HG02610 (cell line): ENCODE results near the gene PDGFD.

ENCODE experiments used
- ATAC-seq: cut with Tn5 transposase; IDR thresholded peaks from one replicate; pipeline ENCODE4 v1.9.1; 2021; ENCODE audit warnings: mild to moderate bottlenecking, moderate library complexity; ENCODE audit not compliant: unreplicated experiment

PDGFD gene

DNA sequence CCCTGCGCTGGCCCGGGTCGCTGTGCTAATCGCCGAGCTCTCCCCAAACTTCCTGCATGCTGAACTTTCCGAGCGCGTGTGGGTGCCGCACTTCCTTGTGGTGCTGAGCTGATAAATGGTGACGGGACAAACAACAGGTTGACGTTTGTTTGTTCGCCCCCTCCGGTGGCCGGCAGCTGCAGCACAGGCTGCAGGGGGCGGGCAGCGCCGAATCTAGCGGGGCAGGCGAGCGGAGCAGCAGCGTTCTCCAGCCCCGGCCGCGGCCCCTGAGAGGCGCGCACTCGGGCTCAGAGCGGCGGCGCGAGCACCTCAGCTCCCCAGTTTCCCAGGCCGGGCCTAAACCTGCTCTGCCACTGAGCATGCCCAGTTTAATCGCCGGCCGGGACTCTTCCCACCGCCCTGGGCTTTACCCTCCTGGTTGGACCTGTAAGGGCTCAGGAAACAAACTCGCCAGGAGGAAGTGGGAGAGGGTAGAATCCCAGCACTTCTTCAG lies at the start of gene PDGFD:
Gene PDGFD, minus strand, starts transcription at position 120 of the 493 bp plus-strand sequence.
- peak; percentile 84 for ATAC-seq

DNA sequence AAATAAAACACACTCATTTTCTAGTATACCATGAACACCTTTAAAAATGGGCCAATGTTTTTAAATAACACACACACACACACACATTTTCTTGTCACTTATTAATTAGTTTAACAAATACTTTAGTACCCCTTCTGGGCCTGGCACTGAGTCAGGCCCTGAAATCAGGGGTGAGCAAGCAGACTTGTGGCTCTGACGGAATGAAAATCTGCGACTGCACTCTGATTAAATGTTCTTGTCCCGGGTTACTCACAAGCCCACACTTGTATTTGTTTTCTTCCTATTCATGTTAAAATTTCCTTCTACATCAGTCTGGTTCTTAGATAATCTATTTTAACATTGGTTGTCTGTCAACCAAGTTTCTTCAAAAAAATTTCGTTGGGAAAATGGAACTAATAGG lies 43.0 kb upstream of the PDGFD start:
- ATAC-seq, result no peak

DNA sequence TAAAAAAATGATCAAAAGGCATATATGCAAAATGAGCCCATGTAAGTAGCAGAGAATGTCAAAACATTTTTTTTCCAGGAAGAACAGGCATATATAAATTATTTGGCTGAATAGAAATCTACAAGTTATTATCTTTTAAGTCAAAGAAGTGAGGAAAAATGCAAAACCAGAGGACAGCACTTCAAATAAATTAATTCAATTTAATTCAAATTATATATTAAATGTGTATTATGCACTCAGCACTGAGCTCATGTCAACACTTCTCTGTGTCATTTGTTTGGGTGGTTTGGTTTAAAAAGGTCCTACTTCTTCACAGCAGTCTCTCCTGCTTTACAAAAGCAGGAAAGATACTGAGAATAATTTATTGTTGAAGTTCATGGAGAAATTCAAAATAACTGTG lies 41.9 kb upstream of the PDGFD start:
- no peak for ATAC-seq

DNA sequence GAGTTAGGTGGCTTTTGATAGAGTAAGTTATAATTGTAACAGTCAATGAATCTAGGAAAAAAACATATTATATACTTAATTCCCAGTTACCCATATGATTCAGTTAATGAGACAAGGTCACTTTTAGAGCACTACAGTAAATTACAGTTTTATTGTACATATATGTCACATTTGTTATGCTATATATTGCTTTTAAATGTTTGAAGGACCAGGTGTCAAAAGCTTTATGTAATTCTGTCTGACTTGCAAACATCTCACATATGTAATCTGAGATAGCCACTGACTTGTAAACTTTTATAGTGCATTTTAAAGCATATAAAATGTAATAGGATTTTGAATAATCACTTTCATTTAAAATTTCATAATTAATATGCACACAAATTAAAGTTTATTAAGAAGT lies 36.7 kb upstream of the PDGFD start:
- no peak for ATAC-seq

DNA sequence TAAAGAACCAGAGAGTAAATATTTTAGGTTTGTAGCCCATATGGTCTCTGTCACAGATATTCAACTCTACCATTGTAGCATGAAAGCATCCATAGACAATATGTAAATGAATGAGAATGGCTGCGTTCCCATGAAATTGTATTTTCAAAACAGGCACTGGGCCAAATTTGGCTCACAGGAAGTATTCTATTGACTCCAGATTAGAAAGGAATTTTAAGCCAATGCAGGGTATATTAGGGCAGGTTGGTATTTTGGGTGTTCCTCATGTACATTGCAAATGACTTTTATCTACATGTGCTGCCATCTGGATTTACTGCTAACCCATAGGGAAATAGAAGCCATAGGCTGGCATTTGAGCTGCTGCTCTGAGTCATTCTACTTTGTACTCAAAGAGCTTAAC lies 35.1 kb upstream of the PDGFD start:
- no peak for ATAC-seq

DNA sequence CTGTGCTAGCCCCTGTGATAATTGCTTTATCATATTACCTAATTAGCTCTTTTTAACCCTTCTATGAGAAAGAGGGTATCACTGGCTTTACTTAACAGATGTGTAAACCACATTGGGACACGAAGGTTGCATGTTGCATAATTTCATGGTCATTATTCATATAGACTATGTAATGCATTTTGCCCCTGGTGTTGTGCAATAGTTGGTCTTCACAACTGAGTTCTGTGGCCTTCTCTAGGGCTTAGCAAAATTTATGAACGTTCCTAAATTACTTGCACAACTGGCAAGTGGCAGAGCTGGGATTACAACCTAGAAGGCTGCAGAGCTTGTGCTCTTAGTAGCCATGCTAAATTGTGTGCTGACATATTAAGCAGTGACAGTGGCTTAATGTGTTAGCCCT lies 34.6 kb upstream of the PDGFD start:
- ATAC-seq, result no peak

DNA sequence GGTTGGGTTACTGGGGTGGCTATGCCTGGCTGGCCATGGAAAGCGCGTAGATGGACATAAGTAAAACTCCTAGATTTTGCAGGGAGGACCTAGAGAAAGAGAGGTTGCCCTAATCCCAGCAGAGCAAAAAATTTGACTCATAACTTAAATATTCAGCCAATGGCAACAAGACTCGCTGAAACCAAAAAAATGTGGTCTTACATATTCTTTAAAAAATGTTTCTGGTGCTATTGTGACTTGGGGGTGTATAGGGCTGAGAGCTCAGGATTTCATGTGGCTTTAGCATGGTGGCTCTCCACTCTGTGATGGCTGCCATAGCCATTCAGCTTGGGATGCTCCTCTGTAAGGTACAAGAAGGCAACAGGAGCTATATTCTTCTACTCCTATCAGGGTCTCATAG lies 27.2 kb upstream of the PDGFD start:
- ATAC-seq, result no peak

DNA sequence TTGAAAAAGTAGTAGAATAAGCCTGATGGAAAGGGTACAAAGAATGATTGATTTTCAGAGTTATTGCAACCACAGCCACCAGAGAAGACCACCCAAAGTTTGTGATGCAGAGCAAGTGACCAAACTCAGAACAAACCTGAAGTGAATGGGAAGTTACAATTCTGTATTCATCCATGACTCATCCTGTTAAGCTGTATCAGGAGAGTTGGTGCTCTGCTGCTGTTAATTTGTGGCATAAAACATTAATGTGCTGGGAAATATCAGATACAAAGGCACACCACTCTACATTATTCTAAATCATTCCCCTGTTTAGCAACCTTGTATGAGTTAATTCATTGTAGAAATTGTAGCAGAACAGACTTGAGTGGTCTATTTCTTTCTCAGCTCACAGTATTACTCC lies 19.6 kb upstream of the PDGFD start:
- no peak for ATAC-seq

DNA sequence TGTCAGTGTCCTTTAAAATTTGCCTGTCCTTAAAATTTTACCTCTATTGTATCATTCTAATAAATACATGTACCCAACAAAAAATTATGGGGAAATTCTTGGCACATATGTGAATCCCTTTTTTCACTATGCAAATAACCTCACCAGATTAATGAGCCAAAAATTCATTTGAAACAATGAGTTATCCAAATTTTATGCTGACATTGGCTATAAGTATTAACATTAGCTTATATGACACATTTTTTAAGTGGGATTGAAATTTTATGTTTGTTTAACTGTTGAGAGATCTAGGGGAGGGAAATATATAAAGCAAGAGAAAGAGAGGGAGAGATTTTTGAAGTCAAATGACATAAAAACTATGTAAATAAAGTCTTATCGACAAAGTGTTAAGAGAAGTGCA lies 11.8 kb upstream of the PDGFD start:
- ATAC-seq, result no peak

DNA sequence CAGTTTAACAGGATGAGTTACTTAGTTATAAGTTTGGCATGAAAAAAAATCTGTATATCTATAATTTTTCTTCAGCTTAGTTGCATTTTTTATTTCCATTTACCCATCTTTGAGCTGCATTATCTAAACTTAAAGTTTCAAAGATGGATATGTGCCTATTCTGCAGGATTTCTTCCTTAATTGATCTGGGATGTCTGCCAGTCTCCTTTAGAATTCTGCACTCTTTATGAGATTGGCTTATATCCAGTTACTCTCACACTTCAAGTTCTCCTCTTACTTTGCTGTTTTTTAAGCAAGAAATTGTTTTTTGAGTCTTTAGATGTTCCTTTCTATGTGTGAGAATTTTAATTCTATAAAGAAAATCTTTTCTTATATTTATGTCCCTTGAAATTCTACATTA lies 5.1 kb upstream of the PDGFD start:
- no peak for ATAC-seq

DNA sequence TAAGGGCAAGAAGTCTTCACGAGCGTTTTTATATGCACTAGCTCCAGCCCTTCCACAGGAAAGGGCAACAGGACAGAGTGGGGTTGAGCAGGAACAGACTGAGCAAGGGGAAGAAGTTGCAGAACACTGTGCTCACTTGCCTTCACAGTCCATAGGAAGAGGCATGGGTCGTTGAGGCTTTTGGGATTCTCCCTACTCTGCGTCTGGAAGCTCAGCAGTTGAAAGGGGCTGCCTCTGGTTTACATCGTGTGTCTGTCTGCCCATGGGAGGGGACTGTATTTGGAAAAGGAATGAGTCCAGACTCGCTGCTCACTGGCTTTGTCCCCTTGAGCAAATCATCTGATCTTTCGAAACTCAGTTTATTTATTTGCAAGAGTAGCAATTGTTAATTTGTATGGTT lies 1.1 kb upstream of the PDGFD start:
- ATAC-seq, result no peak

DNA sequence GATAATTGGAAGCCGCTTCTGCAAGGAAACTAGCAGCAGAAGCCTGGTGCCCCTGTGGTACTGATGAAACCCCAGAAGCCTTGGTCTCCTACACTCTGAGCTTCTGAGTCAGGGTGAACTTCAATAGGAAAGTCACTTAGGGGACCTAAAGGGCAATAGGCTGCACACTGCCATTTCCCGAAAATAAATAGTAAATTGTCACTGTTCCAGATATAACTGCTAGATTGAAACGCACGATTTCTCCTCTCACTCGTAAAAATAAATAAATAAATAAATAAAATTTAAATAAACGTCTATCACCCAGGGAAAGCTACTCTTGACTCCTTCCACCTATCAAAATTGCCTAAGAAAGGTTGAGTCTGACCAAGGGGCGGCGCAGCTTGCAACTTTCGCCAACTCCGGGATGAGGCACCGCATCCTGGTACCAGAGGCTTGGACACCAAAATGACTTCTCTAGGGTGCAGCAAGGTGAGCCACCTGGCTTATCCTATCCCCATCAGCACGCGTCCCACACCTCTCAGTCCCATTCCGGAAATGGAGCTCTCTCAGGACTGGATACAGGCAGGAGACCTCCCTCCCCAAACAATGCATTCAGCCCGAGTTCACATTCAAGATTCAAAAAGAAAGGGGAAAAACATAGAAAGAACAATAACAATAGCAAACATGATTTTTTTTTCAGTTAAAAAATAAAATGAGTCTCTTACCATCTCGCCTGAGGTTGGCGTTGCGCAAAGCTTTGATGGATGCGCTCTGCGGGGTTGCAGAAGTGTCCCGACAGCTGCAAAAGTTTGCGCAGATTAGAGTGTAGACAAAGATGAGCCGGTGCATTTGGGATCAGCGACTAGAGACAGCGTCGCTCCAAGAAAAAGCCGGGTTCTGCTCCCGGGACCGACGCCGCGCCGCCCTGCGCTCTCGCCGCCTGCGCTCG lies 583 bp downstream of the PDGFD start:
- peak; percentile 18 for ATAC-seq

DNA sequence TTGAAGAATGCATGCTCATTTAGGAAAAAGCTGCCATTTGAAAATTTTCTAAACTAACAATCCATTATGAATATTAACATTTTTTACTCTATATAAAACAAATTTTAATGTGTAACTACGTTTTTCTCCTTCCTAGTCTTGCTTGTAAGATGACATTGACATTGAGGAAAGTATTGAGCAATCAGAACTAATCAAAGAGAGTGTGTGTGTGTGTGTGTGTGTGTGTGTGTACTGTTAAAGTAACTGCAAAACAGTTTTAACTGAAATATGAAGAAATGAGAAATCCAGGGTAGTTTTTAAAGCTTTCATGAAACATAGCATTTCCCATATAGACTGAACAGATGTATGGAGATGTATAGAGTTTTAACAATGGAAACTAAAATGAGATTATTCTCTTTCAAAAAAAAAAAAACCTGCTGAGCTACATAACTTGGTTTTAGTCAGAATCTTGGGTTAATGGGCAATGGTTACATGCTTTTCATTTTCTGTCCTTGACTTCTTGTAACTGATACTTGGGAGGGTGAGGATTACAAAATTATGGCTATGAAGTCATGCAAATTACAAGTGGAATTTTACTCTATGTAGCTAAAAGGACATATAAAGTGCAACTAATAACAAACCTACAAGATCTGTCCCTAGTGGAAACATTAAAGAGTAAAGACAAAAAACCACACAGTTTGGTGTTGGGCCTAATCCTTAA lies 2.0 kb downstream of the PDGFD start:
- no peak for ATAC-seq

DNA sequence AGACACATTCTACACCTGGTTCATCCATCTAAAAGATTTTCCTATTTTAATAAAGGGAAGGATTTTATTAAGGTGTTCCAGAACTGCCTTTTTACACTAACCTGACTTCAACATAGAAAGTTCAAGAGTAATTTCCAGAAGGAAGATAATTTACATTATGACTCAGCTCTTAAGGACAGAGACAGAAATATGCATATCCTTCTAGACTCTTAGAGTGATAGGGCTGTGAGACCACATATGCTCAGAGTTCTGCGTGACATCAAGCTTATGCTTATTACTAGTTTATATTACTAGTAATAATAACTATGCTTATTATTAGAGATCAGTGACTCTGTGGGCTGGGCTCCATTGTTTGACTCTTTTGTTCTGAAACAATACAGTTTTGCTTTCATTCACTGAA lies 4.6 kb downstream of the PDGFD start:
- no peak for ATAC-seq

DNA sequence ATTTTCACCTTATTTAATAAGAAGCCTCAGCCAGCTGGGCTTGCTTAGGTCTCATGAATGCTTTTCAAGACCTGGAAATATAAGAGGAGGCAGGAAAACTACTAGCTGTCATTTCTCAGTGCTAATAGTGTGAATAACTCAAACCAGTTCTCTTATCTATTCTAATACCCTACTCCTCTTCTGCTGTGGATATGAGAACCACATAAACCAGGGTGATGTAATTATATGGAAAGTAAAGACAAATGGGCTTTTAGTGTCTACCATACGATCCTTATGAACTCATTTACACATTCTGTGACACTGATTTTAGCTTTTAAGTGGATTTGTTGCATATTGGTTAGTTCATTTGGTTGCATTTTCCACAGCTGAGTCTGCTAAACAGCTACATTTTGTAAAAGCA lies 8.6 kb downstream of the PDGFD start:
- no peak for ATAC-seq

DNA sequence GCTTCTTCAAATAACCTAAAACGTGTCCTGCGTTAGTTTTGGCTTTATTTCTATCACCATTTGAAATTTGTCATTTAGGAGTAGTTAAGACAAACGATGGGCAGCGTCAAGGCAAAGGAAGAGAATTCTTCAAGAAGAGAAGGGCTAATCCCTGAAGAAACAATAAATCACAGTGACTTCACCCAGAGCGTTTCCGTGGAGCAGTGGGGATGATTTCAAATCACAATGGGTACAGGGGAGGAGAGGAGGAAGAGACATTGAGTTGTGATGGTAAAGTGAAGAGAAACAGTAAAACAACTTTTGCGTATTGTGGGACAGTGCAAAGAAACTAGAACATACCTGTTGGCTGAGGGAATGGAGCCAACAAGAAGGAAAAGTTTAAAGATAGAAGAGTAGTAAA lies 9.7 kb downstream of the PDGFD start:
- ATAC-seq, result no peak

DNA sequence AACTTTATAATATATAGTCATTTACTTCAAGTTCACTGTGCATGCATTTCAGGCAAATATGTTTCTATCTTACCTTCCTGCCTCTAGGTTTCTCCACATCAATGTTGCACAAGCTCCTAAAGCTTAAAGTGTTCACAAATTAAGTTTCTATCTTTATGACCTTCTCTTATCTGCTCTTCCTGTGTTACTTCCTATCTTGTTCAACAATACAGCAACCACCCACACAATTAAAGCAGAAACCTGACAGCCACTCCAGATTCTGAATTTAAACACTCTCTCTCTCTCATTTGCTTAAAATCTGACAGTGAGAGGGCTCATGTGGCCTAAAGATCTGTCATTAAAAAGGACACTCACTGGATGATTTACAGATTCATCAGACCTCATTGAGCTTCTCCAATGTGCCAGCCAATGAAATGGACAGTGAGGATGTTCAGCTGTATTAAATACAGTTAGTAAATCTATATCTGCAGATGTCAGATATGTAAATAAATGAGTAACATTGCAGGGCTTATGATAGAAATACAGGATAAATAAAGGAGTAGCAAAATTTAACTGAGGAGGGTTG lies 10.9 kb downstream of the PDGFD start:
- no peak for ATAC-seq

DNA sequence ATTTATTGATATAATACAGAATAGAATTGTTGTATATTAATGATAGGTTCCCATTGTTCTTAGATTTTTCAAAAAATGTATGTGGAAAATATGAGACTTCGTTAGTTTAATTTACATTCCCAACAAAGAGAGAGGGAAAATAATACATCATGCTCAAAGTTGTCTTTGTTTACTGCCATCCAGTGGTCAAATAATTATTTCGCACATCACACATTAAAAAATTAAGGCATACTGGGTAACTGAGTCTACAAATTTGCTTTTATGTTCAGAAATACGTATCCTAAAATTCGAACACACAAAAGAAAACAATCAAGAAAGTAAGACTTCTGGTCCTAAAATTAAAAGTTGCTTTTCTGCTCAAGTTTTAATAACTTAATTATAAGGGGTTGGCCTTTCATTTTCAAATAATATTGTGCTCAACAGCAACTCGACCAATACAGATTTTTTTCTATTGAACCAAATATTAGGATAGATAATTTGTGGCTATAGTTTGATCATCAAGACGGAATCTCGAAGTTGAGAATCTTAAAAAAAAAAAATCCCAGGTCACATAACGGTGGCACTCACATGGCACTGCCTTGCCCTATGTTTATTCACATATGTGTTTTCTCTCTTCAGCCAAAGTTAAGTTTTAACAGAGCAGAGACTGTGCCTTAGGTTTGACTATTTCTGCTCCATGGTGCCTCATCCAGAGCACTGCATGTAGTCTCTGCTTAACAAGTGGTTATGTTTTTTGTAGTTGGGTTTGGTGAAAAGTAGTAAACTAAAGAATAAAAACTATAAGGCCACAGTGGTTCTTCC lies 12.3 kb downstream of the PDGFD start:
- ATAC-seq, result no peak

DNA sequence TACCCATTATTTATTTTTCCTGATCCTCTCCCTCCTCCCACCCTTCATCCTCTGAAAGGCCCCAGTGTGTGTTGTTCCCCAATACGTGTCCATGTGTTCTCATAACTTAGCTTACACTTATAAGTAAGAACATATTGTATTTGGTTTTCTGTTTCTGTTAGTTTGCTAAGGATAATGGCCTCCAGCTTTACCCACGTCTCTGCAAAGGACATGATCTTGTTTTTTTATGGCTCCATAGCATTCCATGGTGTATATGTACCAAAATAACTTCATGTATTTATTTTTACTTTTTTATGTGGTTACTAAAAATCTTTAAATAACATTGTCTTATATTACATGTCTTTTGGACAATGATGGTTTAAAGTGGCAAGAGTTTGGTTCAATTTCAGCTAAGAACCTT lies 15.2 kb downstream of the PDGFD start:
- no peak for ATAC-seq

DNA sequence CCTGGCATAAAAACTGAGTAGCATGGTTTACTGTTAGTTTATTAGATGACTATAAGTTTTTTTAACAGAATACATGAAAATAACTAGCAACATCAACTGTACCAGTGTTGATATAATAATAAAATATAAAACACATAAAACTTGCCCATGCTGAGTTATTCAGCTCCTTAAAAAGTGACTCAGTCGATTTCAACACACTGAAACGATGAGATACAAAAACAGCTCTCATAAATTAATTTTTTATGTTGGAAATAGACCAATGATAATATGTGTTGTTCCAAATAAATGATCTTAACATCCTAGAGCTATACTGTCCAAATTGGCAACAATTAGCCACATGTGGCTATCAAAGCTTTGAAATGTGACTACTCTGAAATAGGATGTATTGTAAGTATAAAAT lies 15.9 kb downstream of the PDGFD start:
- no peak for ATAC-seq

DNA sequence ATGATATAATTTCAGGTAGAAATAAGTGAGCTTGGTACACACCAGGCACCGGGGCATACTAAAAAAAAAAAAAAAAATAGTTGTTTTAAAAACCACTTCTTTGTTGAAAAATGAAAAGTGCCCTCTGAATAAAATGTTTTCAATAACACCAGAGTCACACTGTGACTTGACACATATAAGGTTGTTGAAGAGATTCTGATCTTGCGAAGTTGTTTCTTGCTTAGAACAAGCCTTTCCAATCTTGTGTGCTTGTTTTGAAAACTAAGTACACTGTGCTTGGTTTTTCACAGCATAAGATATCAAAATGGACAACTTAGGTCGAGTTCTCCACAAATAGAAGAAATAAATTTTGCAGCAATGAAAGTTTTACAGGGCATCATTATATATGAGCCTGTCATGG lies 17.0 kb downstream of the PDGFD start:
- ATAC-seq, result no peak
